OCI-LY7 (cell line): ENCODE data around the gene ANO10. TPM values are rescaled to one million over a fixed set of nuclear protein-coding genes. Genes with fewer than 3 reads are reported as not detected.

Experiments used
- BruUV-seq: library from RNA; stranded (reverse); fragments of 400-500 nt; replicated peaks from 2 replicates; lab custom pipeline; 2021; lab: Mats Ljungman, UMichigan
- CTCF ChIA-PET: fragments of 300-600 bp; sonication (Branson Sonifier 250); formaldehyde crosslinking; loops from one replicate; lab custom pipeline; 2022; ENCODE audit warnings: antibody characterized with exemption; ENCODE audit not compliant: unreplicated experiment; lab: Charles Lee
- POLR2A ChIA-PET: fragments of 300-600 bp; sonication (Branson Sonifier 250); formaldehyde crosslinking; loops from one replicate; lab custom pipeline; 2022; ENCODE audit warnings: antibody characterized with exemption; lab: Charles Lee
- DNase-seq: peaks from one replicate; pipeline ENCODE4 v3.0.0-alpha.2; 2015; ENCODE audit warnings: low spot score
- H2AFZ ChIP-seq: fragments of 200-600 bp; sonication (generic), shearing (Covaris generic); 2 replicates; pipeline ENCODE4 v1.6.1; 2014; ENCODE audit warnings: mild to moderate bottlenecking, antibody characterized with exemption, low read length, moderate library complexity
- H3K27ac ChIP-seq: fragments of 200-600 bp; sonication (generic); 2 replicates; pipeline ENCODE4 v1.5.1; 2014; ENCODE audit warnings: mixed run types, low read depth, mild to moderate bottlenecking, moderate library complexity, low read length, inconsistent platforms; ENCODE audit not compliant: poor library complexity, severe bottlenecking
- H3K36me3 ChIP-seq: fragments of 200-600 bp; sonication (generic); 2 replicates; pipeline ENCODE4 v1.6.1; 2014; ENCODE audit warnings: mild to moderate bottlenecking, antibody characterized with exemption, low read length, moderate library complexity, mixed read lengths; ENCODE audit not compliant: insufficient read depth
- H3K4me1 ChIP-seq: fragments of 200-600 bp; sonication (generic); 2 replicates; pipeline ENCODE4 v1.5.1; 2014; ENCODE audit warnings: mild to moderate bottlenecking, low read length; ENCODE audit not compliant: insufficient read depth, poor library complexity, severe bottlenecking
- H3K4me2 ChIP-seq: fragments of 200-600 bp; sonication (generic); 2 replicates; pipeline ENCODE4 v1.6.1; 2014; ENCODE audit warnings: mild to moderate bottlenecking, low read length
- H3K4me3 ChIP-seq: fragments of 200-600 bp; sonication (generic); 2 replicates; pipeline ENCODE4 v1.5.1; 2014; ENCODE audit warnings: mild to moderate bottlenecking, low read depth, low read length; ENCODE audit not compliant: poor library complexity, severe bottlenecking
- H3K79me2 ChIP-seq: fragments of 200-600 bp; sonication (generic); 2 replicates; pipeline ENCODE4 v1.6.1; 2016; ENCODE audit warnings: low read depth, mild to moderate bottlenecking, low read length, moderate library complexity, mixed read lengths; ENCODE audit not compliant: insufficient read depth
- H3K9me2 ChIP-seq: fragments of 200-600 bp; sonication (generic); 2 replicates; pipeline ENCODE4 v1.6.1; 2016; ENCODE audit warnings: mild to moderate bottlenecking, low read length, mixed read lengths; ENCODE audit not compliant: insufficient read depth
- H3K9me3 ChIP-seq: fragments of 200-600 bp; sonication (generic); 2 replicates; pipeline ENCODE4 v1.6.1; 2014; ENCODE audit warnings: mild to moderate bottlenecking, mixed run types, low read length, mixed read lengths
- H4K20me1 ChIP-seq: fragments of 200-600 bp; sonication (generic); 2 replicates; pipeline ENCODE4 v1.6.1; 2014; ENCODE audit warnings: mild to moderate bottlenecking, antibody characterized with exemption, low read length, moderate library complexity, mixed read lengths; ENCODE audit not compliant: insufficient read depth
- CTCF ChIP-seq: fragments of 200-600 bp; sonication (generic); conservative IDR thresholded peaks from 2 replicates; pipeline ENCODE4 v1.5.1; 2014; ENCODE audit warnings: mild to moderate bottlenecking, antibody characterized with exemption, low read length, moderate library complexity, mixed read lengths
- EZH2phosphoT487 ChIP-seq: fragments of 200-600 bp; sonication (generic); IDR thresholded peaks from 2 replicates; pipeline ENCODE4 v1.6.1; 2018; ENCODE audit warnings: low read depth, borderline replicate concordance, mild to moderate bottlenecking, mixed run types, antibody characterized with exemption, low read length, moderate library complexity, mixed read lengths
- intact Hi-C: fragments of 100-400 bp; cut with micrococcal nuclease; formaldehyde crosslinking; loops from one replicate; pipeline ENCODE4 v1.10.0; 2022; ENCODE audit not compliant: unreplicated experiment
- small RNA-seq: library from RNA; depleted of rRNA; stranded (forward); fragments of <200 nt; gene quantifications from one replicate; pipeline ENCODE3, GENCODE V24; 2014
- total RNA-seq, 2 experiments: library from RNA; depleted of rRNA in 1 of 2; stranded (reverse); fragments of >200 nt in 1 of 2; shearing (Covaris generic) in 1 of 2; gene quantifications; 2 replicates each; pipeline ENCODE4 v1.2.3, GENCODE V29; 2014 to 2022

The ANO10 gene
- total RNA-seq, 2 experiments from 2014 or later = 2.2 to 5.8 TPM

DNA sequence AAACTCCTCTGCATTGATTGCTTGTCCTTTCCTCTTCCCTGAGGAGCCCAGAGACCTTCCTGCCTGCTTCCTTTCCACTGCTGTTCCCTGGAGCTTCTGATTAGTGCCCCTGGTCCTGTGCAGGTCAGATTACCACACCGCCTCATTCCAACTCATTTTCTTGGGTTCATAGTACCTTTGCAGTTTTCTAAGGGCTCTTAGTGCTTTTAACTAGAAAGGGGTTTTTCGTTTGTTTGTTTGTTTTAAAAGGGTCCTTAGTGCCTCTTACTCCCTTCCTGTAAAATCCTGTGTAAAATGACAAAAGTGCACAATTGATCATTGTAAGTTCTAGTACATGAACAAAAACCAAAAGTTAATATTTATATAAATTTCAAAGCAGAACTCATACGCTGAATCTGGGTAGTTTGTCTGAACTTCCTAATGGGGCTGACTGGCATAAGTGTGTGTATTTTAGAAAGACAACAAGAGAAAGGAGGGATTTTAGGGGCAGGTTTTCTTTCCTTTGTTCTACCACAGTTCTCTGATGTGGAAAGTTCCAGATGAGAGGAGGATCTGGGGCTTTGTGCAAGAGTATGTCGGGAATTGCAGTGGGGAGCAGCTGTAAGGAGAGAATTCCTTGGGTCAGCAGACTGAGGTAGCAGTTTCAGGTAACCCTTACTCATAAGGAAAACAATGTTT is 304.9 kb downstream of the ANO10 start:
- H3K27ac ChIP-seq = no peak overlapping the region
- no peak overlapping the region for H3K4me2 ChIP-seq
- DNase-seq = no peak
- no peaks in the 10 kb centered on the region for H3K9me3 ChIP-seq
- no peaks in the 10 kb centered on the region for H4K20me1 ChIP-seq
- no peaks in the 10 kb centered on the region for H3K4me1 ChIP-seq
- BruUV-seq = no TSS peak
- no peaks in the 10 kb centered on the region; the same call in 1 of the 2 replicates for H3K79me2 ChIP-seq
- no peak for TF ChIP-seq EZH2phosphoT487
- no peak for TF ChIP-seq CTCF
- no peaks in the 10 kb centered on the region for H3K9me2 ChIP-seq
- POLR2A ChIA-PET = interaction anchor here (0.7 kb wide), 1 partner anchor 106 kb away, joined by 3 read pairs; no protein-coding TSS in a partner anchor
- no peak overlapping the region for H2AFZ ChIP-seq
- H3K36me3 ChIP-seq = peaks cover 14% of the 10 kb centered on the region
- CTCF ChIA-PET = no interaction called here
- intact Hi-C loops = no loop called here
- H3K4me3 ChIP-seq = no peak overlapping the region

Small RNAs within 50 kb of the gene (small RNA-seq; reads per million reads assigned to genes)
- gene RF00019 = not detected

Other genes with a start within 250 kb of the ANO10 start
- 6.5 and 7.3 TPM in 2 replicates for gene ABHD5, start 68.9 kb upstream of the ANO10 start, total RNA-seq (2014; rRNA removed; shearing (Covaris generic))
- gene ABHD5, start 68.9 kb upstream of the ANO10 start, total RNA-seq (2022) = 7.9 and 9.6 TPM in 2 replicates